M059J (cell line): Measurements from ENCODE around the gene RIMS3. TPM values are rescaled to one million over a fixed set of nuclear protein-coding genes. Genes with fewer than 3 reads are reported as not detected.
"Not testable (repeated sequence)": the region's sequence is repeated elsewhere in the genome, so short reads cannot be mapped to it uniquely, and the experiment has no call there.

Experiments used
- DNase-seq: peaks from one replicate; pipeline ENCODE4 v3.0.0-alpha.2; 2012; ENCODE audit warnings: low read depth
- total RNA-seq: library from RNA; depleted of rRNA; stranded (reverse); fragments of >200 nt; shearing (Covaris generic); gene quantifications from 2 replicates; pipeline ENCODE4 v1.2.3, GENCODE V29; 2014; rRNA removed

RIMS3 gene
- 0.64 and 1.6 TPM in 2 replicates for total RNA-seq

DNA sequence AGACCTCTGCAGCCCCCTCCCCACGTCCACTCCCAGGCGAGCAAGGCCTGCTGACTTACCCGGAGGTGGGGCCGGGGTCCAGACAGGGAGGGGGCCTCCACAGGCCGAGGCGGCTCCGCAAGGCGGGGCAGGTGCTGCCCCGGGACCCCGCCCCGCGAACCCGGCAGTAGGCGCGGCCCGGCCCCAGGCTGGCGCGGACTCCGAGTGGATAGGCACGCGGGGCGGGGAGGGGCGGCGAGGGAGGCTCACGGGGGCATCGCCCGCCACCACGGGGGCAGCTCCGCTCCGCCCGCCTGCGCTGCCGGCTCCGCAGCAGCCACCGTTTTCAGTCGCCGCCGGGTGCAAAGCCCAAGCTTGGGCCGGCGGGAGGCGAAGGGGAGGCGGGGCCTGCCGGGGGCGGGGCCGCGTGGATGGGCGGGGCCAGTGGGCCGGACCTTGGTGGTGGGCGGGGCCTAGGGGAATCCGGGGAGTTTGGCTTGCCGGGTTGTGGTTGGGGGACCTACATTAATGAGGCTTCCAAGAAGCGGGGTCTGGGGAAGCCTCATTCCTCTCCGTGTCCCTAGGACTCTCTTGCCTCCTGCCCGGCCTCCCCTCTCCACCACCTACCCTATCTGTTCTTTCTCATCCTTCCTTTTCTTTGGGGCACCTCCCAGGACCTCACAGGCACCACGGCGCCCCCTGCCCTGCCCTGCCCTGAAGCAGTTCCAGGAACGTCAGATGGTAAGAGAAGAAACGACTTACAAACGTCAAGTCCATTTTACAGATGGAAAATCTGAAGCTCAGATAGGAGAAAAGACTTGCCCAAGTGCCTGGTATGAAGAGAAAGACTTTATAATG is at the start of gene RIMS3:
Gene RIMS3, minus strand, starts transcription at position 348 of the 837 bp plus-strand sequence. CDS start 23,757 bp downstream, outside the sequence.
- DNase-seq: peak; percentile 53

GRCh38 chr1:40712997-40713396 is 47.5 kb upstream of the RIMS3 start:
- no peak for DNase-seq

DNA sequence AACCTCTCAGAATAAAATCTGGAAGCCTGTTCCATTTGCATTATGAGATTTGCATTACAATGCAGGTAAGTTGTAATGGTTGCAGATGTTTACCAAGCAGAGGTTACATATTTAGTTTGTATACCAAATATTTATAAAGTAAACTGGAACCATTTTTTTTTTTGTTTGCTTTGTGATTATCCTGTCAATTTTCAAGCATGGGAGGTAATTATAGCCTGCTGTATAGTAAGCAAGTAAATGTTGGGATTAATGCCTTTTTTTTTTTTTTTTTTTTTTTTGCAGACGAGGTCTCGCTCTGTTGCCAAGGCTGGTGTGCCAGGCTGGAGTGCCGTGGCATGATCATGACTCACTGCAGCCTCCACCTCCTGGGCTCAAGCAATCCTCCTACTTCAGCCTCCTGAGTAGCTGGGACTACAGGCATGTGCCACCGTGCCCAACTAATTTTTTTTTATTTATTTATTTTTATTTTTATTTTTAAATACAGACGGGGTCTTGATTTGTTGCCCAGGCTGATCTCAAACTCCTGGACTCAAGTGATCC is 47.0 kb upstream of the RIMS3 start:
- DNase-seq: no peak

GRCh38 chr1:40711465-40712404 is 46.3 kb upstream of the RIMS3 start:
- peak; percentile 92 for DNase-seq

- DNase-seq: no peak
Measured at GRCh38 chr1:40710581-40711315, 45.3 kb upstream of the RIMS3 start.

GRCh38 chr1:40709802-40710278 is 44.4 kb upstream of the RIMS3 start:
- no peak for DNase-seq

DNA sequence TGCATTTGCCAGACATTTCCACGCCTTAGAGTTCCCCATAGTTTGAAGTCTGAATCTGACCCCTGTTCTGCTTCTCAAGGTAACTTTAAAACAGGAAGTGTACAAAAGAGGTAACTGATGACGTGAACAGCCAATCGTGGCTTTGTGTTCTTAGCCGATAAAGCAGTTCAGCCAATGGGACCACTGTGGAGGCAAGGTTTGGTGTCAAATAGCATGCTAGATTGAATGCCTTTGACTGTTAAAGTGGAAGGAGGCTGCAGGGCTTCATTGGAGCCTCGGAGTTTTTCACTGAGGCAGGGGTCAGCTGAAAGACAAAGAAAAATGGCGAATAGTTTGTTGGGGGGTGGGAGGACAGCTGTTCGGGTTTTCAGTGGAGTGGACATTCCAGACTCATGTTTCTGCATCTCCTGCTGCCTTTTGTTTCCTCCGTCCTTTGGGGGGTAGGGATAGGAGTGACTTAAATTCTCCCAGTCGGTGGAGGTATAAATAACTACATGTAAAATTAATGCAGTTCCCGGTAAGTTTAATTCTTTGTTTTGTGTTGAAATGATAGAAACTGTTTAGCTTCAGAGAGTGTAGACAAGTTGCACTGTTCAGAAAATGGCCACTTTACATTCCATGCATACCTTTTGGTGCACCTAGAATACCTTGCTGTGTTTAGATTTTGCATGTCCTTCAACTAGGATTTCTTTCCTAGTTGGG is 43.8 kb upstream of the RIMS3 start:
- DNase-seq: peak; percentile 99

DNA sequence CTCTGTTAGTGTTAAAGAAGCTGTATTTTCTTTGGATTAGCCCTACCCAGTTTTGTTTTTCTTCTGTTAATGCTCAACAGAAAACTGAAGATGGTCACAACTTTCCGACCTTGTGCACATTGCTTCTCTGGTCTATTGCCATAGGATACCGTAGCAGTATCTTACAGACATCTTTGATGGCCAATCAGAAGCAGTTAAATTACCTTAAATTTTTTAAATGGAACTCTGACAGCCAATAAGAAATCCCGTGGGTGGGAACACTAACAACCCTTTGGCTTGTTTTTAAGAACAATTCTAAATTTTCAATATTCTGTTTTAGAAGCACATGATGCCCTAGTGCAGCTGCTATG is 43.2 kb upstream of the RIMS3 start:
- peak; percentile 84 for DNase-seq

DNA sequence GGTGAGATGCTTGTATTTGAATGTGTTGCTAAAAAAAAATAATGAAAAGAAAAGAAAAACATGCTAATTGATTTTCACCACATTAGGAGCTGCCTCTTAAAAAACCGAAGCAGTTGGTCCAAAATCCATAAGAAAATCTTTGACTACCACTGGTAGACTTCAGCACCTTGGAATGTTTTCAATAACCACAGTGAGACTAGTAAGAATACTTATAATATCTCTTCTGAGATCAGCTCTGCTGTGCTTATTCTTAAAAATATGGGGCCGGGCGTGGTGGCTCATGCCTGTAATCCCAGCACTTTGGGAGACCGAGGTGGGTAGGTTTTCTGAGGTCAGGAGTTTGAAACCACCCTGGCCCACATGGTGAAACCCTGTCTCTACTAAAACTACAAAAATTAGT is 41.1 kb upstream of the RIMS3 start:
- no peak for DNase-seq

- no peak for DNase-seq
Measured at GRCh38 chr1:40704817-40705733, 39.6 kb upstream of the RIMS3 start.

- peak; percentile 95 for DNase-seq
Measured at GRCh38 chr1:40703316-40703715, 37.8 kb upstream of the RIMS3 start.

- DNase-seq: not testable (repeated sequence)
Measured at GRCh38 chr1:40702810-40703209, 37.3 kb upstream of the RIMS3 start.

GRCh38 chr1:40701684-40702083 is 36.2 kb upstream of the RIMS3 start:
- DNase-seq: no peak

- DNase-seq: no peak
Measured at GRCh38 chr1:40699787-40700186, 34.3 kb upstream of the RIMS3 start.

DNA sequence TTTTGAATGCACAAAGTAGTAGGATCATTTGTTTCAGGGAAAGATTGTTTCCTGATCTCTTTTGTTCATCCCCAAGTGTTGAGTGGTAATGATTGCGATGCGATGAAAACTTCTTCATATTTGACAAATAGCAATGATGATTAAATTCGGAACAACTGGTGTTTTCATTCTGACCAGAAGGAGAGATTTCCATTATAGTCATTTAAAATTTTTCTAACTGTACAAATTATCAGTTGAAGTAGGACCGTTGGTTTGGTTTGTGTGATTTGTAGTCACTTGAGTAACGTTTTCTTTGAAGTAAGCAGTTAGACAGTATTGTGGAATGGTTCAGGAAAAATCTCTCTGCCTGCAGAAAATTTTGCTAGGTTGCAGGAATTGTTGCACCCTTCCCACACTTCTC is 32.0 kb upstream of the RIMS3 start:
- no peak for DNase-seq

DNA sequence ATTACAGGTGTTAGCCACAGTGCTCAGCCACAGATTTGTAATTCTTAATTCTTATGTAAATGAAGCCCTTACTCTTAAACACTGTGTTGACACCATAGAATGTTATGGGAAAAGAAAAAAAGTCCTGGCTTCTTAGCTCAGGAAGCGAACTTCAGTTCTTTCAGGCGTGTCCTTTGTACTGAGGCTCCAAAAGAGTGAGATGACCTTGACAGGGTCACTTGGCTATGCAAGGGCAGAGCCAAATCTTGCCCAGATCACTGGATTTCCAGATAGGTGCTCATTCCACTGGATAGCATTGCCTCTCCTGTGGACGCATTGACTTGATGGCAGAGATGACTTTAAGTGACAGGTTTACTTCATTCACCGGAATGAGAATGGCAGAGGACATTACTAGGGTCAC is 30.8 kb upstream of the RIMS3 start:
- no peak for DNase-seq

- no peak for DNase-seq
Measured at GRCh38 chr1:40694353-40694874, 28.9 kb upstream of the RIMS3 start.

DNA sequence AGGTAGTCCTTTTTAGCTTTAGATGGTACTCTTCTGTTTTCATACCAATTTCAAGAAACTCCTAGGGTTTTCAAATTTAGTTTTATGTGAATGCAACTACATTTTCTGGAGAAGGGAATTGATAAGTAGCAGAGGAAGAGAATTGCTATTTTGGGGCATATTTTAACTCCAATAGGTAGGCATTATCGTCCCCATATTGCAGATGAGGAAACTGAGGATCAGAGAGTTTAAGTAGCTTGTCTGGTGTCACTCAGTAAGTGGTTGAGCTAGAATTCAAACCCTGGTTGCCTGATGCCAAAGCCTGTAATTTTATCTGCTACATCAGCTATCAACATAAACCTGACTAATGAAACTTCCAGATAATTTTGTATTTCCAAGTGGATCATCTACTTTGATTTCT is 27.9 kb upstream of the RIMS3 start:
- DNase-seq: no peak

GRCh38 chr1:40692429-40692895 is 27.0 kb upstream of the RIMS3 start:
- DNase-seq: peak; percentile 65
